Activated CD8-positive, alpha-beta T cell treated with anti-CD3 and anti-CD28 coated beads, Interleukin-2, amount 10 ng/mL, durations not matched to agents 7 days and 5 days (primary cell): ENCODE results near the gene DKC1. TPM values are rescaled to one million over a fixed set of nuclear protein-coding genes. Genes with fewer than 3 reads are reported as not detected.
A peak's percentile ranks its signal among the peaks of the same experiment; 100 is the strongest.

Experiments used
- ATAC-seq: fragments of 150-1000 bp; cut with Tn5 transposase; one replicate; pipeline ENCODE4 v1.10.0; 2021; ENCODE audit warnings: moderate library complexity
- CTCF ChIA-PET: fragments of 350-600 bp; sonication (Branson Sonifier 250); formaldehyde crosslinking; loops from one replicate; lab custom pipeline; 2021; ENCODE audit warnings: antibody characterized with exemption; lab: Charles Lee
- POLR2A ChIA-PET: fragments of 350-600 bp; sonication (Branson Sonifier 250); formaldehyde crosslinking; loops from one replicate; lab custom pipeline; 2021; ENCODE audit warnings: antibody characterized with exemption; lab: Charles Lee
- DNase-seq: peaks from one replicate; pipeline ENCODE4 v3.0.0-alpha.2; 2020
- H3K27ac Mint-ChIP-seq: one replicate; pipeline ENCODE4 v1.8.0; 2021; ENCODE audit warnings: mild to moderate bottlenecking, mixed read lengths
- H3K27me3 Mint-ChIP-seq: one replicate; pipeline ENCODE4 v1.8.0; 2021; ENCODE audit warnings: low read depth, mixed read lengths
- H3K36me3 Mint-ChIP-seq: one replicate; pipeline ENCODE4 v1.8.0; 2021; ENCODE audit warnings: low read depth, mixed read lengths
- H3K4me1 Mint-ChIP-seq: one replicate; pipeline ENCODE4 v1.8.0; 2021; ENCODE audit warnings: low read depth, mixed read lengths
- H3K4me3 Mint-ChIP-seq: one replicate; pipeline ENCODE4 v1.8.0; 2021; ENCODE audit warnings: mild to moderate bottlenecking, mixed read lengths
- H3K9me3 Mint-ChIP-seq: one replicate; pipeline ENCODE4 v1.8.0; 2022; ENCODE audit warnings: mixed read lengths; ENCODE audit not compliant: insufficient read depth
- total RNA-seq, 2 experiments: library from RNA; stranded (reverse); gene quantifications; one replicate each; pipeline ENCODE4 v1.2.3, GENCODE V29; 2021

DKC1 gene
- total RNA-seq, 2 experiments from 2014 or later, result 76.0 to 82.8 TPM

- ChIA-PET POLR2A (no interaction called here), CTCF (interaction anchor here (0.8 to 10.7 kb wide), 3 partner anchors 10 to 21 kb away, joined by 3 to 163 read pairs (median 3); partner anchors contain the start of gene GAB3)
- Mint-ChIP-seq H3K4me1 (peaks cover 98% of the 10 kb centered on the region), H3K27me3 (no peaks in the 10 kb centered on the region), H3K27ac (no peak overlapping the region), H3K36me3 (peaks cover 52% of the 10 kb centered on the region), H3K4me3 (no peak overlapping the region), H3K9me3 (no peaks in the 10 kb centered on the region)
- DNase-seq (no peak), ATAC-seq (no peak)
These were observed 34.8 kb upstream of the DKC1 start for GRCh38 chrX:154727871-154728270.

GRCh38 chrX:154728431-154729190, 34.1 kb upstream of the DKC1 start:
- ChIA-PET CTCF (interaction anchor here (0.8 to 10.7 kb wide), 5 partner anchors 9 to 21 kb away, joined by 3 to 163 read pairs (median 4); partner anchors contain the start of gene GAB3), POLR2A (interaction anchor here (1.3 kb wide), 1 partner anchor 20 kb away, joined by 6 read pairs; no protein-coding TSS in a partner anchor)
- Mint-ChIP-seq H3K4me1 (peaks cover 98% of the 10 kb centered on the region), H3K27me3 (no peaks in the 10 kb centered on the region), H3K9me3 (no peaks in the 10 kb centered on the region), H3K4me3 (no peak overlapping the region), H3K36me3 (peaks cover 46% of the 10 kb centered on the region), H3K27ac (peak overlapping the region; percentile 72)
- ATAC-seq (no peak), DNase-seq (no peak)

- ATAC-seq (no peak), DNase-seq (no peak)
- Mint-ChIP-seq H3K4me3 (no peak overlapping the region), H3K27me3 (no peaks in the 10 kb centered on the region), H3K27ac (peak overlapping the region; percentile 72), H3K36me3 (peaks cover 46% of the 10 kb centered on the region), H3K9me3 (no peaks in the 10 kb centered on the region), H3K4me1 (peaks cover 99% of the 10 kb centered on the region)
- CTCF ChIA-PET, result interaction anchor here (0.9 to 10.7 kb wide), 5 partner anchors 10 to 20 kb away, joined by 3 to 163 read pairs (median 4); partner anchors contain the start of gene GAB3
- POLR2A ChIA-PET, result interaction anchor here (0.6 to 1.3 kb wide), 3 partner anchors 19 to 88 kb away, joined by 3 to 6 read pairs (median 3); no protein-coding TSS in a partner anchor
These were observed 33.2 kb upstream of the DKC1 start for GRCh38 chrX:154729439-154729838.

GRCh38 chrX:154730253-154730891, 32.3 kb upstream of the DKC1 start:
- Mint-ChIP-seq H3K27ac (peak overlapping the region; percentile 96), H3K9me3 (no peaks in the 10 kb centered on the region), H3K27me3 (no peaks in the 10 kb centered on the region), H3K36me3 (peaks cover 46% of the 10 kb centered on the region), H3K4me1 (peaks cover 99% of the 10 kb centered on the region), H3K4me3 (no peak overlapping the region)
- DNase-seq (no peak), ATAC-seq (no peak)
- ChIA-PET CTCF (interaction anchor here (0.9 to 10.7 kb wide), 4 partner anchors 12 to 19 kb away, joined by 3 to 163 read pairs (median 6); partner anchors contain the start of gene GAB3), POLR2A (interaction anchor here (1.0 kb wide), 1 partner anchor 20 kb away, joined by 3 read pairs; no protein-coding TSS in a partner anchor)

GRCh38 chrX:154731184-154731583, 31.5 kb upstream of the DKC1 start:
- Mint-ChIP-seq H3K4me3 (peak overlapping the region; percentile 22), H3K36me3 (peaks cover 43% of the 10 kb centered on the region), H3K9me3 (no peaks in the 10 kb centered on the region), H3K27ac (peak overlapping the region; percentile 96), H3K4me1 (peaks cover 99% of the 10 kb centered on the region), H3K27me3 (no peaks in the 10 kb centered on the region)
- no peak for ATAC-seq
- peak; percentile 45 for DNase-seq
- ChIA-PET CTCF (interaction anchor here (0.9 to 10.7 kb wide), 4 partner anchors 11 to 18 kb away, joined by 3 to 163 read pairs (median 22); partner anchors contain the start of gene GAB3), POLR2A (interaction anchor here (1.3 kb wide), 1 partner anchor 12 kb away, joined by 4 read pairs; no protein-coding TSS in a partner anchor)

- peaks cover 41% of the 10 kb centered on the region for H3K36me3 Mint-ChIP-seq
- H3K4me3 Mint-ChIP-seq, result peak overlapping the region; percentile 40
- no peaks in the 10 kb centered on the region for H3K27me3 Mint-ChIP-seq
- ATAC-seq (no peak), DNase-seq (no peak)
- peak overlapping the region; percentile 96 for H3K27ac Mint-ChIP-seq
- CTCF ChIA-PET, result interaction anchor here (1.8 to 10.7 kb wide), 3 partner anchors 14 to 19 kb away, joined by 8 to 163 read pairs (median 35); partner anchors contain the start of gene GAB3
- H3K4me1 Mint-ChIP-seq, result peaks cover 99% of the 10 kb centered on the region
- no peaks in the 10 kb centered on the region for H3K9me3 Mint-ChIP-seq
- POLR2A ChIA-PET, result interaction anchor here (0.8 to 1.3 kb wide), 5 partner anchors 12 to 30 kb away, joined by 3 to 6 read pairs (median 4); partner anchors contain the start of genes DKC1 and GAB3
These were observed 30.8 kb upstream of the DKC1 start for GRCh38 chrX:154731881-154732280.

- ATAC-seq (peak; percentile 21), DNase-seq (peak; percentile 36)
- Mint-ChIP-seq H3K36me3 (peaks cover 42% of the 10 kb centered on the region), H3K4me1 (peaks cover 99% of the 10 kb centered on the region), H3K27me3 (no peaks in the 10 kb centered on the region), H3K27ac (peak overlapping the region; percentile 96), H3K9me3 (no peaks in the 10 kb centered on the region), H3K4me3 (peak overlapping the region; percentile 70)
- ChIA-PET POLR2A (interaction anchor here (0.8 to 1.3 kb wide), 5 partner anchors 13 to 30 kb away, joined by 3 to 6 read pairs (median 4); partner anchors contain the start of genes DKC1 and GAB3), CTCF (interaction anchor here (1.8 to 10.7 kb wide), 3 partner anchors 14 to 19 kb away, joined by 8 to 163 read pairs (median 35); partner anchors contain the start of gene GAB3)
These were observed 30.1 kb upstream of the DKC1 start for GRCh38 chrX:154732421-154733065.

GRCh38 chrX:154733066-154733425, 29.6 kb upstream of the DKC1 start:
- peak; percentile 11 for ATAC-seq
- ChIA-PET CTCF (interaction anchor here (4.7 to 10.7 kb wide), 3 partner anchors 15 to 17 kb away, joined by 35 to 163 read pairs (median 75); partner anchors contain the start of gene GAB3), POLR2A (interaction anchor here (1.3 to 2.6 kb wide), 2 partner anchors 14 to 15 kb away, joined by 6 to 12 read pairs; no protein-coding TSS in a partner anchor)
- no peak for DNase-seq
- Mint-ChIP-seq H3K36me3 (peaks cover 44% of the 10 kb centered on the region), H3K4me3 (peak overlapping the region; percentile 70), H3K27me3 (no peaks in the 10 kb centered on the region), H3K9me3 (no peaks in the 10 kb centered on the region), H3K27ac (peak overlapping the region; percentile 96), H3K4me1 (peaks cover 98% of the 10 kb centered on the region)

- Mint-ChIP-seq H3K27ac (peak overlapping the region; percentile 96), H3K9me3 (no peaks in the 10 kb centered on the region), H3K4me3 (peak overlapping the region; percentile 70), H3K4me1 (peaks cover 97% of the 10 kb centered on the region), H3K36me3 (peaks cover 35% of the 10 kb centered on the region), H3K27me3 (no peaks in the 10 kb centered on the region)
- DNase-seq (peak; percentile 59), ATAC-seq (peak; percentile 78)
- CTCF ChIA-PET, result interaction anchor here (4.7 to 8.2 kb wide), 2 partner anchors 16 kb away, joined by 35 to 75 read pairs; partner anchors contain the start of gene GAB3
- POLR2A ChIA-PET, result interaction anchor here (0.6 to 2.6 kb wide), 3 partner anchors 9 to 74 kb away, joined by 3 to 12 read pairs (median 5); no protein-coding TSS in a partner anchor
These were observed 28.4 kb upstream of the DKC1 start for GRCh38 chrX:154734061-154734781.
